Left lobe of liver (tissue), 2 donors: ENCODE data around the gene CCDC149. TPM values are rescaled to one million over a fixed set of nuclear protein-coding genes. Genes with fewer than 3 reads are reported as not detected.

Source experiments
- ATAC-seq: fragments of 200-7000 bp; cut with Tn5 transposase; one replicate; pipeline ENCODE4 v1.9.1; 2020; ENCODE audit warnings: mild to moderate bottlenecking, moderate library complexity
- DNase-seq: peaks from one replicate; pipeline ENCODE4 v3.0.0-alpha.2; 2020; ENCODE audit warnings: low spot score
- total RNA-seq: library from RNA; stranded (reverse); gene quantifications from one replicate; pipeline ENCODE4 v1.2.1, GENCODE V29; 2021
- donor health status: DM: no; HTN: no; CAD: no; lungs with moderate emphysema.
- donor health status: DM: no; HTN: yes; CAD: no.

CCDC149 gene
- total RNA-seq, 1 donor from 2014 or later: 5.5 TPM

GRCh38 chr4:24845132-24845531, 67.7 kb downstream of the CCDC149 start:
- no peak for ATAC-seq
- no peak for DNase-seq

GRCh38 chr4:24843096-24843495, 69.7 kb downstream of the CCDC149 start:
- no peak for ATAC-seq
- DNase-seq: no peak

- no peak for DNase-seq
- ATAC-seq: no peak
Measured at GRCh38 chr4:24842356-24842755, 70.5 kb downstream of the CCDC149 start.

GRCh38 chr4:24840826-24841543, 71.9 kb downstream of the CCDC149 start:
- ATAC-seq: no peak
- no peak for DNase-seq

GRCh38 chr4:24840362-24840761, 72.5 kb downstream of the CCDC149 start:
- DNase-seq: no peak

GRCh38 chr4:24837781-24838180, 75.1 kb downstream of the CCDC149 start:
- ATAC-seq (peak; percentile 19), DNase-seq (no peak)

More at GRCh38 chr4:24840362-24840761, 72.5 kb downstream of the CCDC149 start:
- ATAC-seq: peak; percentile 30

- DNase-seq: no peak
- ATAC-seq: no peak
Measured at GRCh38 chr4:24837336-24837735, 75.5 kb downstream of the CCDC149 start.

GRCh38 chr4:24836661-24837242, 76.1 kb downstream of the CCDC149 start:
- ATAC-seq (no peak), DNase-seq (no peak)

GRCh38 chr4:24835696-24836095, 77.1 kb downstream of the CCDC149 start:
- no peak for DNase-seq
- no peak for ATAC-seq

GRCh38 chr4:24831637-24832036, 81.2 kb downstream of the CCDC149 start:
- DNase-seq (no peak), ATAC-seq (no peak)

- no peak for DNase-seq
- no peak for ATAC-seq
Measured at GRCh38 chr4:24824720-24825119, 88.1 kb downstream of the CCDC149 start.

GRCh38 chr4:24820541-24820940, 92.3 kb downstream of the CCDC149 start:
- DNase-seq (no peak), ATAC-seq (no peak)

- ATAC-seq (no peak), DNase-seq (no peak)
Measured at GRCh38 chr4:24816797-24817196, 96.0 kb downstream of the CCDC149 start.

GRCh38 chr4:24813732-24814131, 99.1 kb downstream of the CCDC149 start:
- no peak for ATAC-seq
- DNase-seq: no peak

- DNase-seq (no peak), ATAC-seq (no peak)
Measured at GRCh38 chr4:24810871-24811631, 101.8 kb downstream of the CCDC149 start.

- no peak for DNase-seq
- no peak for ATAC-seq
Measured at GRCh38 chr4:24809815-24810405, 102.9 kb downstream of the CCDC149 start.

GRCh38 chr4:24809376-24809775, 103.5 kb downstream of the CCDC149 start:
- DNase-seq (no peak), ATAC-seq (no peak)

- ATAC-seq (no peak), DNase-seq (no peak)
Measured at GRCh38 chr4:24808955-24809354, 103.9 kb downstream of the CCDC149 start.

GRCh38 chr4:24808261-24808660, 104.6 kb downstream of the CCDC149 start:
- DNase-seq (no peak), ATAC-seq (no peak)

- ATAC-seq (no peak), DNase-seq (no peak)
Measured at GRCh38 chr4:24807611-24808010, 105.2 kb downstream of the CCDC149 start.

- no peak for ATAC-seq
Measured at GRCh38 chr4:24806206-24806990, 106.4 kb downstream of the CCDC149 start.

More at GRCh38 chr4:24806206-24806990, 106.4 kb downstream of the CCDC149 start:
- DNase-seq: no peak
